ENCODE measurements around the gene MTTP. TPM values are rescaled to one million over a fixed set of nuclear protein-coding genes. Genes with fewer than 3 reads are reported as not detected.

Gene MTTP
- polyA plus RNA-seq, 4 donors, result 108 to 429 (median 220) TPM

DNA sequence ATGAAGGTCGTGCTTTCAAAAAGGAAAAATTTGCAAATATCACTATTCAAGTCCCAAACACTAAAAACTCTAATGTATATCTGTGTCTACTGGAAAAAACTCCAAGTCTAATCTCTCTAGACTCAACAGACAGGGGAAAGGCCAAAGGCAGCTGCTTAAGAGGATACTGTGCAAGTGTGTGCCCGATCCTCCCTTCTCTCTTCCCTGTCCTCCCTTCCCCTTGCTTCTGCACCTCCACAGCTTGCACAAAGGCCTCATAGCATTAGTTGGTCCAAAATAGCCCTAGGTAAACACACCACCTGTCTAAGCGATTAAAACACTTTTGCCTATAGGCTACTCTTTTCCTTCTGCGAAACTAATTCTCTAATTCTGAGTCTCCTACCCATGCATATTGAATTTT lies 72.4 kb downstream of the MTTP start:
- FAIRE-seq, result no peak
- Histone ChIP-seq H3K4me3 (ENCODE audit: low read depth in 1 of 3, low read length in 3 of 3) (no peak overlapping the region), H3K36me3 (ENCODE audit: control insufficient read depth in 3 of 3, insufficient read depth in 2 of 3, low read depth in 1 of 3, low read length in 3 of 3) (no peaks in the 10 kb centered on the region), H3K27ac (ENCODE audit: low read depth in 1 of 3, low read length in 2 of 3) (no peak overlapping the region), H3K27me3 (ENCODE audit: control insufficient read depth in 3 of 3, insufficient read depth in 3 of 3, low read length in 3 of 3) (no peaks in the 10 kb centered on the region), H3K4me1 (ENCODE audit: control insufficient read depth in 3 of 3, insufficient read depth in 2 of 3, low read depth in 1 of 3, low read length in 2 of 3) (no peaks in the 10 kb centered on the region), H3K9me3 (ENCODE audit: control insufficient read depth in 2 of 2, insufficient read depth in 1 of 2, low read depth in 1 of 2, low read length in 1 of 2) (no peaks in the 10 kb centered on the region)
- WGBS, 3 donors, result 86 to 92% (median 88%) methylated on average over 4 of the region's 4 CpGs
- no peak for DNase-seq

GRCh38 chr4:99648321-99648720 lies 73.7 kb downstream of the MTTP start:
- Histone ChIP-seq H3K27me3 (ENCODE audit: control insufficient read depth in 3 of 3, insufficient read depth in 3 of 3, low read length in 3 of 3) (no peaks in the 10 kb centered on the region), H3K36me3 (ENCODE audit: control insufficient read depth in 3 of 3, insufficient read depth in 2 of 3, low read depth in 1 of 3, low read length in 3 of 3) (no peaks in the 10 kb centered on the region), H3K4me3 (ENCODE audit: low read depth in 1 of 3, low read length in 3 of 3) (no peak overlapping the region), H3K27ac (ENCODE audit: low read depth in 1 of 3, low read length in 2 of 3) (no peak overlapping the region), H3K4me1 (ENCODE audit: control insufficient read depth in 3 of 3, insufficient read depth in 2 of 3, low read depth in 1 of 3, low read length in 2 of 3) (no peaks in the 10 kb centered on the region), H3K9me3 (ENCODE audit: control insufficient read depth in 2 of 2, insufficient read depth in 1 of 2, low read depth in 1 of 2, low read length in 1 of 2) (no peaks in the 10 kb centered on the region)
- WGBS, 3 donors, result 71 to 76% (median 75%) methylated on average over 1 of the region's 1 CpG
- DNase-seq (no peak), FAIRE-seq (no peak)

GRCh38 chr4:99649208-99649607 lies 74.6 kb downstream of the MTTP start:
- no peak for FAIRE-seq
- Histone ChIP-seq H3K4me3 (ENCODE audit: low read depth in 1 of 3, low read length in 3 of 3) (no peak overlapping the region), H3K27me3 (ENCODE audit: control insufficient read depth in 3 of 3, insufficient read depth in 3 of 3, low read length in 3 of 3) (no peaks in the 10 kb centered on the region), H3K36me3 (ENCODE audit: control insufficient read depth in 3 of 3, insufficient read depth in 2 of 3, low read depth in 1 of 3, low read length in 3 of 3) (no peaks in the 10 kb centered on the region), H3K4me1 (ENCODE audit: control insufficient read depth in 3 of 3, insufficient read depth in 2 of 3, low read depth in 1 of 3, low read length in 2 of 3) (no peaks in the 10 kb centered on the region), H3K9me3 (ENCODE audit: control insufficient read depth in 2 of 2, insufficient read depth in 1 of 2, low read depth in 1 of 2, low read length in 1 of 2) (no peaks in the 10 kb centered on the region), H3K27ac (ENCODE audit: low read depth in 1 of 3, low read length in 2 of 3) (no peak overlapping the region)
- no peak for DNase-seq
- 85 to 91% (median 90%) methylated on average over 9 of the region's 9 CpGs for WGBS, 3 donors

GRCh38 chr4:99649778-99650177 lies 75.2 kb downstream of the MTTP start:
- no peaks in the 10 kb centered on the region for H3K4me1 ChIP-seq (ENCODE audit: control insufficient read depth in 3 of 3, insufficient read depth in 2 of 3, low read depth in 1 of 3, low read length in 2 of 3)
- H3K27ac ChIP-seq (ENCODE audit: low read depth in 1 of 3, low read length in 2 of 3), result no peak overlapping the region
- FAIRE-seq, result no peak
- no peaks in the 10 kb centered on the region for H3K9me3 ChIP-seq (ENCODE audit: control insufficient read depth in 2 of 2, insufficient read depth in 1 of 2, low read depth in 1 of 2, low read length in 1 of 2)
- H3K27me3 ChIP-seq (ENCODE audit: control insufficient read depth in 3 of 3, insufficient read depth in 3 of 3, low read length in 3 of 3), result peaks cover 0 to 2% (median 0%) of the 10 kb centered on the region in 3 donors
- 81 to 90% (median 89%) methylated on average over 8 to 10 of the region's 10 CpGs for WGBS, 3 donors
- H3K36me3 ChIP-seq (ENCODE audit: control insufficient read depth in 3 of 3, insufficient read depth in 2 of 3, low read depth in 1 of 3, low read length in 3 of 3), result no peaks in the 10 kb centered on the region
- H3K4me3 ChIP-seq (ENCODE audit: low read depth in 1 of 3, low read length in 3 of 3), result no peak overlapping the region
- DNase-seq, result no peak

DNA sequence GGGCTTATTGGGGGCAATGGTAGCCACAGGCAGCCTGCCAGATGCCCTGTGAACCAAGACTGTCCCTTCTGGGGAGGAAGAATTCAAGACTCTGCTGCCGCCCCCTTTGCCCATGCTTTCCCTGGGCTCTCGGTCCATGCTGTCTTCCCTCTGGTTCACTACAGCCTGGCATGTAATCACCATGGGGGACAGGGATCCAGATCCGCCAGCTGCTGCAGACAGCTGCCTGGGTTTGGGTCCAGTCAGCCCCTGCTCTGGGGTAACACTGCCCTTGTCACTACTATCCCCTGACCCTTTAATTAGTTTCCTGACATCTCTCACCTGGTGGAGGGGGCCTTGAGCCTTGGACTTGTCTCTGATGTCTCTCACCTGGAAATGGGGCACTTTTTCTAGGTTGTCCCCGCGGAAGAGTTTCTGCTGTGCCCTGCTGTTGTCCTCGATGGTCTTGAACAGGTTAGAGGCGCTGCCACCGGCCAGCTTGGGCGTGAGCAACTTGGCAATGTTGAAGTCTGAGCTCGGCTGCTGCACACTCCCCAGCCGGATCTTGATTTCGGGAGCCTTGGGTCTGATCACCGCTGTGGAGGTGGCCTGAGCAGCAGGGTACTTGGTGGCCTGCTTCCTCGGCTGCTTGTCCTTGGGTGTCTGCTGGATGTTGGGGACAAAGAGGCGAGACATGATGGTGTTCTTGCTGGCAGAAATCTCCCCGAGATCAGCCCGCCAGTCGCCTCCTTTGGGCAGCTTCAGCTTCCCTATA lies 76.6 kb downstream of the MTTP start:
- no peak overlapping the region for H3K4me3 ChIP-seq (ENCODE audit: low read depth in 1 of 3, low read length in 3 of 3)
- DNase-seq (no peak), FAIRE-seq (no peak)
- no peaks in the 10 kb centered on the region for H3K36me3 ChIP-seq (ENCODE audit: control insufficient read depth in 3 of 3, insufficient read depth in 2 of 3, low read depth in 1 of 3, low read length in 3 of 3)
- peaks cover 0 to 2% (median 0%) of the 10 kb centered on the region in 3 donors for H3K27me3 ChIP-seq (ENCODE audit: control insufficient read depth in 3 of 3, insufficient read depth in 3 of 3, low read length in 3 of 3)
- no peak overlapping the region for H3K27ac ChIP-seq (ENCODE audit: low read depth in 1 of 3, low read length in 2 of 3)
- H3K9me3 ChIP-seq (ENCODE audit: control insufficient read depth in 2 of 2, insufficient read depth in 1 of 2, low read depth in 1 of 2, low read length in 1 of 2), result no peaks in the 10 kb centered on the region
- H3K4me1 ChIP-seq (ENCODE audit: control insufficient read depth in 3 of 3, insufficient read depth in 2 of 3, low read depth in 1 of 3, low read length in 2 of 3), result no peaks in the 10 kb centered on the region
- WGBS, 3 donors, result 86 to 93% (median 91%) methylated on average over 18 of the region's 18 CpGs

GRCh38 chr4:99651811-99652485 lies 77.3 kb downstream of the MTTP start:
- DNase-seq (no peak), FAIRE-seq (no peak)

DNA sequence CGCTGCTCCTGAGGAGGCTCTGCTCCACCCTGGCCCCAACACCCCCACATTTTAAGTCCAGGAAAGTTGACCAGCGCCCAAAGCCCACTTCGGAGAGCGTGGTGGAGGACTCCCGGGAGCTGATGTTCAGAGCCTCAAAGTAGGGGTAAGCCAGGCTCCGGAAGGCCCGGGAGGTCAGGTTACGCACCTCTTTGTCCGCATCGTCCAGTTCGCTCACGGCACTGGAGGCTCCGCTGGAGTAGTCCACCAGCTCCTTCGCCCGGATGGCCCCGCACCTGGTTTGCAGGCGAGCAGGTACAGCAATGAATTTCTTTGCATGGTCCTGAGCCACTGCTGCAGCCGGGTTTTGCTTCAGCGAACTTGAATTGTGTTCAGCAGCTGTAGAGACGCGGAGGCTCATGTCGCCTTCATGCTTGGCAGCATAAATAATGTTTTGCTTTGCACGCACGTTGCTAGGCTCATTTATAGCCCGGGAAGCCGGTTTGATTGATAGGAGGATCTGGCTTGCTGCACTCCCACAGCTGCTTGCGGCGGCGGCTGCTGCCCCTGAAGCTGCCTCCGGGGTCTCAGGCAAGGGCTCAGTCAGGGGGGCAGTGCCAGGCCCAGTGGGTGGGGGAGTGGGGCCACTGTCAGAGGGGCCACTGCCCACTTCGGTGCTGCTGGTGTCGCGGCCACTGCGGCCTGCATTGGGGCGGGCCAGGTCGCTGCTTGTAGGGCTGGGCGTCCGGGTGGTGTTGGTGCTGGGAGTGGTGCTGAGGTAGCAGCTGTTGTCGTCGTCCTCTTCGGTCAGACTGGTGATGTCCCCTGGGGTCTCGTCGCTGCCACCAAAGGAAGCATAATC lies 78.2 kb downstream of the MTTP start:
- Histone ChIP-seq H3K4me3 (ENCODE audit: low read depth in 1 of 3, low read length in 3 of 3) (no peak overlapping the region), H3K9me3 (ENCODE audit: control insufficient read depth in 2 of 2, insufficient read depth in 1 of 2, low read depth in 1 of 2, low read length in 1 of 2) (no peaks in the 10 kb centered on the region), H3K4me1 (ENCODE audit: control insufficient read depth in 3 of 3, insufficient read depth in 2 of 3, low read depth in 1 of 3, low read length in 2 of 3) (no peaks in the 10 kb centered on the region), H3K27me3 (ENCODE audit: control insufficient read depth in 3 of 3, insufficient read depth in 3 of 3, low read length in 3 of 3) (peaks cover 0 to 2% (median 0%) of the 10 kb centered on the region in 3 donors), H3K36me3 (ENCODE audit: control insufficient read depth in 3 of 3, insufficient read depth in 2 of 3, low read depth in 1 of 3, low read length in 3 of 3) (no peaks in the 10 kb centered on the region), H3K27ac (ENCODE audit: low read depth in 1 of 3, low read length in 2 of 3) (no peak overlapping the region)
- FAIRE-seq, result no peak
- DNase-seq, result no peak
- 93 to 94% (median 93%) methylated on average over 41 to 43 of the region's 43 CpGs for WGBS, 3 donors

More at GRCh38 chr4:99651811-99652485, 77.3 kb downstream of the MTTP start:
- 95 to 96% (median 96%) methylated on average over 48 to 49 of the region's 49 CpGs for WGBS, 3 donors
- Histone ChIP-seq H3K27ac (ENCODE audit: low read depth in 1 of 3, low read length in 2 of 3) (no peak overlapping the region), H3K9me3 (ENCODE audit: control insufficient read depth in 2 of 2, insufficient read depth in 1 of 2, low read depth in 1 of 2, low read length in 1 of 2) (no peaks in the 10 kb centered on the region), H3K4me1 (ENCODE audit: control insufficient read depth in 3 of 3, insufficient read depth in 2 of 3, low read depth in 1 of 3, low read length in 2 of 3) (no peaks in the 10 kb centered on the region), H3K36me3 (ENCODE audit: control insufficient read depth in 3 of 3, insufficient read depth in 2 of 3, low read depth in 1 of 3, low read length in 3 of 3) (no peaks in the 10 kb centered on the region), H3K4me3 (ENCODE audit: low read depth in 1 of 3, low read length in 3 of 3) (no peak overlapping the region), H3K27me3 (ENCODE audit: control insufficient read depth in 3 of 3, insufficient read depth in 3 of 3, low read length in 3 of 3) (peaks cover 0 to 2% (median 0%) of the 10 kb centered on the region in 3 donors)

DNA sequence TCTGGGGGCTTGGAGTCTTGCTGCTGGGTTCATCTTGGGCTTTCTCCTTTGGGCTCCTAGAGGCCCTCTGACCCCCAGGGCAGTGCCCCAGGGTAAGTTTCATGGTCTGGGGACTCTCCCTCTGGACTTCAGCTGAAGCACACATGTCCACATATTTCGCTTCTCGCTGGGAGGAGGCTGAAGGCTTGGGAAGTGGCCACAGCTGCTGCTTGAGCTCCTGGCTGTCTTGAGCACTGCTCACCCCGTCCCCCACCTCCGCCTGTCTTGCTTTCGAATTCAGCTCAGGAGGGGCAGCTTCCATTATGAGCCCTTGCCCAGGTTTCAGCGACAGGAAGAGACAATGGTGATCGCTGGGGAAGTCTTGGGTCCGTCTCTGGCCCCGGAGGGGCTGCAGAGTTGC lies 79.3 kb downstream of the MTTP start:
- DNase-seq (no peak), FAIRE-seq (no peak)
- no peaks in the 10 kb centered on the region for H3K36me3 ChIP-seq (ENCODE audit: control insufficient read depth in 3 of 3, insufficient read depth in 2 of 3, low read depth in 1 of 3, low read length in 3 of 3)
- WGBS, 3 donors, result 87 to 89% (median 87%) methylated on average over 9 of the region's 9 CpGs
- H3K9me3 ChIP-seq (ENCODE audit: control insufficient read depth in 2 of 2, insufficient read depth in 1 of 2, low read depth in 1 of 2, low read length in 1 of 2), result no peaks in the 10 kb centered on the region
- H3K4me1 ChIP-seq (ENCODE audit: control insufficient read depth in 3 of 3, insufficient read depth in 2 of 3, low read depth in 1 of 3, low read length in 2 of 3), result no peaks in the 10 kb centered on the region
- H3K27me3 ChIP-seq (ENCODE audit: control insufficient read depth in 3 of 3, insufficient read depth in 3 of 3, low read length in 3 of 3), result peaks cover 0 to 2% (median 0%) of the 10 kb centered on the region in 3 donors
- H3K27ac ChIP-seq (ENCODE audit: low read depth in 1 of 3, low read length in 2 of 3), result no peak overlapping the region
- H3K4me3 ChIP-seq (ENCODE audit: low read depth in 1 of 3, low read length in 3 of 3), result no peak overlapping the region
